HG03575 (cell line): ENCODE results near the gene FHOD3.
A peak's percentile ranks its signal among the peaks of the same experiment; 100 is the strongest.

Experiments
- ATAC-seq: cut with Tn5 transposase; IDR thresholded peaks from one replicate; pipeline ENCODE4 v1.9.1; 2021; ENCODE audit not compliant: unreplicated experiment, insufficient number of reproducible peaks, low FRiP score; ENCODE audit errors: extremely low read depth

FHOD3 gene

GRCh38 chr18:36620788-36621187 is 323.3 kb downstream of the FHOD3 start:
- ATAC-seq = no peak

GRCh38 chr18:36622610-36623009 is 325.1 kb downstream of the FHOD3 start:
- ATAC-seq = no peak

GRCh38 chr18:36623091-36623490 is 325.6 kb downstream of the FHOD3 start:
- ATAC-seq = no peak

- no peak for ATAC-seq
Measured at GRCh38 chr18:36623681-36624190, 326.2 kb downstream of the FHOD3 start.

GRCh38 chr18:36624451-36625167 is 327.1 kb downstream of the FHOD3 start:
- ATAC-seq = no peak

- no peak for ATAC-seq
Measured at GRCh38 chr18:36625386-36625785, 327.9 kb downstream of the FHOD3 start.

- ATAC-seq = no peak
Measured at GRCh38 chr18:36627637-36628036, 330.1 kb downstream of the FHOD3 start.

- ATAC-seq = no peak
Measured at GRCh38 chr18:36628435-36629137, 331.1 kb downstream of the FHOD3 start.

GRCh38 chr18:36629138-36629530 is 331.6 kb downstream of the FHOD3 start:
- no peak for ATAC-seq

- no peak for ATAC-seq
Measured at GRCh38 chr18:36629836-36630235, 332.3 kb downstream of the FHOD3 start.

- no peak for ATAC-seq
Measured at GRCh38 chr18:36630917-36631316, 333.4 kb downstream of the FHOD3 start.

GRCh38 chr18:36633961-36634412 is 336.5 kb downstream of the FHOD3 start:
- no peak for ATAC-seq

- no peak for ATAC-seq
Measured at GRCh38 chr18:36634573-36635216, 337.2 kb downstream of the FHOD3 start.

GRCh38 chr18:36635414-36636096 is 338.0 kb downstream of the FHOD3 start:
- ATAC-seq = no peak

GRCh38 chr18:36636237-36636817 is 338.8 kb downstream of the FHOD3 start:
- ATAC-seq = peak; percentile 23

GRCh38 chr18:36638224-36638623 is 340.7 kb downstream of the FHOD3 start:
- peak; percentile 83 for ATAC-seq

GRCh38 chr18:36640021-36640952 is 342.8 kb downstream of the FHOD3 start:
- ATAC-seq = no peak

GRCh38 chr18:36643061-36643460 is 345.5 kb downstream of the FHOD3 start:
- ATAC-seq = no peak
